Measurements from ENCODE around the gene SULT1C4.

DNA sequence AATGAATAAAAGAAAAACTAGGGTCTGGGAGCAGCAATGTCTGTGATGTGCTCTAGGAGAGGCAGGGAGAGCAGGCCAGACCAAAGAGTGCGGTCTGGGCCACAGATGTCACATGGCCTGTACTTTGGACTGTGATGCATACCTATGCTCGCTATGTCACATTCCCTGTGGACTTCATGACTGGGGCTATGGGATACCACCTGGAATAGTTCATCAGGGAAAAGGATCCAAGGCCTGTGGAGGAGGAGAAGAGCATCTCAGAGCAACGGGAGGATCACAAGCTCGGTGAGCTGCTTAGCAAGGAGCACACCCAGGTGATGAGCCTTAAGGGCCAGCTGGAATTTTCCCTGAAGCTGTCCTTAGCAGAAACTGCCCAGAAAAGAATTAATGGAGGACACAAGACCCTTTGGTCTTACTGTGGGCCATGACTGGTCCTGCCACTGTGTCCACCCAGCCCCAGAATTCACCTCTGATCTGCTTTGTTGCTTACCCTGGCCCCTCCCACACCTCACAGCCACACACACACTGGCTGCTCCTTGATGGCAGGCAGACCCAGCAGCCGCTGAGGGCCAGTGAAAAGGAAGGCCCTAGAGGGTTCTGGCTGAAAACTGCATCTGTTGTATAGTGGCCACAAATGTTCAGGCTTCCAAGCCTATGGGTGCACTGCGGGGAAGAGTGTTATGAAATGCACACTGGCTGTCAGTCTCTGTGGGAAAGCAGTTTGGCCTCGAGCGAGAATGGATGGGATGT lies 45.9 kb downstream of the SULT1C4 start:
- TF ChIP-seq POLR2AphosphoS5 (IDR thresholded peaks at IDR 0.05; ENCODE audit: insufficient read depth in 1 of 2, low read depth in 1 of 2): no peak
- TF ChIP-seq, protein P1, sequence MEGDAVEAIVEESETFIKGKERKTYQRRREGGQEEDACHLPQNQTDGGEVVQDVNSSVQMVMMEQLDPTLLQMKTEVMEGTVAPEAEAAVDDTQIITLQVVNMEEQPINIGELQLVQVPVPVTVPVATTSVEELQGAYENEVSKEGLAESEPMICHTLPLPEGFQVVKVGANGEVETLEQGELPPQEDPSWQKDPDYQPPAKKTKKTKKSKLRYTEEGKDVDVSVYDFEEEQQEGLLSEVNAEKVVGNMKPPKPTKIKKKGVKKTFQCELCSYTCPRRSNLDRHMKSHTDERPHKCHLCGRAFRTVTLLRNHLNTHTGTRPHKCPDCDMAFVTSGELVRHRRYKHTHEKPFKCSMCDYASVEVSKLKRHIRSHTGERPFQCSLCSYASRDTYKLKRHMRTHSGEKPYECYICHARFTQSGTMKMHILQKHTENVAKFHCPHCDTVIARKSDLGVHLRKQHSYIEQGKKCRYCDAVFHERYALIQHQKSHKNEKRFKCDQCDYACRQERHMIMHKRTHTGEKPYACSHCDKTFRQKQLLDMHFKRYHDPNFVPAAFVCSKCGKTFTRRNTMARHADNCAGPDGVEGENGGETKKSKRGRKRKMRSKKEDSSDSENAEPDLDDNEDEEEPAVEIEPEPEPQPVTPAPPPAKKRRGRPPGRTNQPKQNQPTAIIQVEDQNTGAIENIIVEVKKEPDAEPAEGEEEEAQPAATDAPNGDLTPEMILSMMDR (IDR thresholded peaks at IDR 0.05): no peak
- TF ChIP-seq POLR2A (IDR thresholded peaks at IDR 0.05): no peak
